Measurements from ENCODE around the gene GIT2.
"Not testable (repeated sequence)": the region's sequence is repeated elsewhere in the genome, so short reads cannot be mapped to it uniquely, and the experiment has no call there.

Gene GIT2

GRCh38 chr12:110005319-110005973 is 9.3 kb upstream of the GIT2 start:
- no peak for DNase-seq (ENCODE audit: low read depth in 2 of 2)

GRCh38 chr12:110004598-110004997 is 8.4 kb upstream of the GIT2 start:
- no peak for DNase-seq (ENCODE audit: low read depth in 2 of 2)

GRCh38 chr12:110002676-110003515 is 6.7 kb upstream of the GIT2 start:
- no peak for DNase-seq (ENCODE audit: low read depth in 2 of 2)

- no peak for DNase-seq (ENCODE audit: low read depth in 2 of 2)
Measured at GRCh38 chr12:110001596-110001995, 5.4 kb upstream of the GIT2 start.

- DNase-seq (ENCODE audit: low read depth in 2 of 2), result no peak
Measured at GRCh38 chr12:109999983-110000505, 3.9 kb upstream of the GIT2 start.

GRCh38 chr12:109999649-109999971 is 3.4 kb upstream of the GIT2 start:
- DNase-seq (ENCODE audit: low read depth in 2 of 2), result no peak

GRCh38 chr12:109998904-109999648 is 2.9 kb upstream of the GIT2 start, which contains the start of gene ANKRD13A:
ANKRD13A (plus strand) TSS chr12:109999430; CDS start chr12:109999689, 259 bp downstream.
- peak; percentile 71 to 80 for DNase-seq (ENCODE audit: low read depth in 2 of 2)

- no peak for DNase-seq (ENCODE audit: low read depth in 2 of 2)
Measured at GRCh38 chr12:109998241-109998903, 2.2 kb upstream of the GIT2 start.

- no peak for DNase-seq (ENCODE audit: low read depth in 2 of 2)
Measured at GRCh38 chr12:109997393-109997792, 1.2 kb upstream of the GIT2 start.

- no peak for DNase-seq (ENCODE audit: low read depth in 2 of 2)
Measured at GRCh38 chr12:109996483-109996853, 300 bp upstream of the GIT2 start.

GRCh38 chr12:109995361-109995685 is 845 bp downstream of the GIT2 start:
- DNase-seq (ENCODE audit: low read depth in 2 of 2), result no peak

- DNase-seq (ENCODE audit: low read depth in 2 of 2), result no peak
Measured at GRCh38 chr12:109994401-109995175, 1.6 kb downstream of the GIT2 start.

GRCh38 chr12:109993091-109993490 is 3.1 kb downstream of the GIT2 start:
- no peak for DNase-seq (ENCODE audit: low read depth in 2 of 2)

GRCh38 chr12:109991586-109991985 is 4.6 kb downstream of the GIT2 start:
- no peak for DNase-seq (ENCODE audit: low read depth in 2 of 2)

- DNase-seq (ENCODE audit: low read depth in 2 of 2), result no peak
Measured at GRCh38 chr12:109989380-109989779, 6.8 kb downstream of the GIT2 start.

GRCh38 chr12:109988903-109989302 is 7.3 kb downstream of the GIT2 start:
- DNase-seq (ENCODE audit: low read depth in 2 of 2), result no peak

GRCh38 chr12:109988274-109988673 is 7.9 kb downstream of the GIT2 start:
- no peak for DNase-seq (ENCODE audit: low read depth in 2 of 2)

GRCh38 chr12:109987615-109988014 is 8.6 kb downstream of the GIT2 start:
- DNase-seq (ENCODE audit: low read depth in 2 of 2), result no peak

- not testable (repeated sequence) for DNase-seq (ENCODE audit: low read depth in 2 of 2)
Measured at GRCh38 chr12:109986236-109986635, 9.9 kb downstream of the GIT2 start.

- no peak for DNase-seq (ENCODE audit: low read depth in 2 of 2)
Measured at GRCh38 chr12:109983432-109984142, 12.6 kb downstream of the GIT2 start.

GRCh38 chr12:109982210-109982609 is 14.0 kb downstream of the GIT2 start:
- DNase-seq (ENCODE audit: low read depth in 2 of 2), result no peak

Data from stimulated activated CD4-positive, alpha-beta T cell treated with anti-CD3 and anti-CD28 coated beads, Interleukin-4, amount 100 ng/mL, for 48 hours (primary cell).